Measurements from ENCODE around the gene LRRC34.

LRRC34 gene

DNA sequence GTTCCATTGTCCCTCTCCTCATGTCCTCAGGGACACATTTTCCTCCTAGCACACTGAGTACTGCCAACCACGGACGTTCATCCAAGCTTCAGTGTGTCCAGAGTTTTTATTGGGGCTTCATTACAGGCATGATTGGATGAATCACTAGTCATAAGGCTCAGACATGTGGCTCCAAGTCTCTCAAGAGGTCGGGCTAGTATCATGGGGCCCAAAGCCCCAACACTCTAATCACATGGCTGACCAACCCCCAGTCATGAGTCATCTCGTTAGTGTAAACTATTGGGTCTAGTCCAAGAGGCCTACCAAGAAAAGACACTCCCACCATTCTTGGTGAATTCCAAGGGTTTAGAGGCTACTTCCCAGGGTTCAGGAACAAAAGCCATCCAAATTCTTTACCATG lies 52.2 kb downstream of the LRRC34 start:
- no peak for DNase-seq

DNA sequence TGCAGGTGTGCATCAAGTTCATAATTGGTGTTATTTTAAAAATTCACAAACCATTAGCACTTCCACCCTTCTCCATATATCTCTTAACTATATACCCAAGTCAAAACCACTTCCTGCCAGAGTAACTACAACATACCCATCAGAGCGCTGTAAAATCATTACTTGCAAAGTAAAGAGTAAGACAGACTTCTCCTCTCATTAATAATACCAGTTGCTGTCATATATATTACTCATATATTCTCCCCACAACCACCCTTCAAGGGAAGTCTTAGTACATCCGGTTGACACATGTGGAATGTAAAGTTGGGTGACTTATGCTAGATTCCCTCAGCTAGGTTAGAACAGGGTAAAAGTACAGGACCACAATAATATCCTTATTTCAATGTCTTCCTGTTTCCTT lies 53.4 kb downstream of the LRRC34 start:
- DNase-seq, result no peak

DNA sequence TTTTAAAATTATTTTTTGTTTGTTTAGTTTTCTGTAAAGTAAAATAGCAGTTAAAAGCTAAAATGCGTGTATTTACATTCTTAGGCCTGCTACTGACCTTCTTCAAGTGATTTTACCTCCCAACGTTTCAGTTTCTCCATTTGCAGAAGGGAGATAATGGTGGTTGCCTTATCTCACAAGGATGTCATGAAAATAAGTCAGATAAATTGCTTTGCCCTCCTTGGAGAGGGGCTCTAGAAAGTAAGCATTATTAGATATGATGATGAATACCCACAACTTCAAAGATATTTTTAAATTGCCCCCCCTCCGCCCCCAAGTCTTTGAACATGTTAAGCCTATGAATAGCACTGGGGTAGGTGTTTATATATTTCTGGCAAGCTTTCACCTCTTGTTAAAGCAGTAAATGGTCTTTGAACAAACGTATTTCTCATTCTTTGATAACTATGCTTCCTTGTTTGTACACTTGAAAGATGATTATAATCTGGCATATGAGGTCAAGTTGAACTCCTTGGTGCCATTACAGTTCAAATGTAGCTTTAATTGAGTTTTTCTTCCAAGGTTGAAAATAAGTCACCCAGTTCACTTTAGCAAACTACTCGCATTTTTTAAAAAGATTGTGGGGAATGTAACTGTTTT lies 54.2 kb downstream of the LRRC34 start:
- DNase-seq, result no peak

DNA sequence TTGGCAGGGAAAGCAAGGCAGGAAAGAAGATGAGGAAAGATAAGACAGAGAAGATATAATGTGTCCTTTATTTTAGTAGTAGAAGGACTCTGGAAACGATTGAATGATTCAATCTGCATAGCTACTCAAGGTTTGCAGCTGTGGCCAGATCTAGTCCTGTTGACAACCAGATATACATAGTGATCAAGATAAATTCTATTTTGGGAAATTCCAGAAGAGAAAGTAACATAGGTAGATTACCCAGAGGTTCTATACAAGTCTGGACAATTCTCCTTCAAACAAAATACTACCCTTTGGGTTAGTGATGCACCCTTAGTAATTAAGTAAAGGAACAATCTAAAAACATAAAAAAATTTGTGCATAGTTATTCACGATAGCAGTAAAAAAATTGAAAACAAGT lies 57.2 kb downstream of the LRRC34 start:
- no peak for DNase-seq

DNA sequence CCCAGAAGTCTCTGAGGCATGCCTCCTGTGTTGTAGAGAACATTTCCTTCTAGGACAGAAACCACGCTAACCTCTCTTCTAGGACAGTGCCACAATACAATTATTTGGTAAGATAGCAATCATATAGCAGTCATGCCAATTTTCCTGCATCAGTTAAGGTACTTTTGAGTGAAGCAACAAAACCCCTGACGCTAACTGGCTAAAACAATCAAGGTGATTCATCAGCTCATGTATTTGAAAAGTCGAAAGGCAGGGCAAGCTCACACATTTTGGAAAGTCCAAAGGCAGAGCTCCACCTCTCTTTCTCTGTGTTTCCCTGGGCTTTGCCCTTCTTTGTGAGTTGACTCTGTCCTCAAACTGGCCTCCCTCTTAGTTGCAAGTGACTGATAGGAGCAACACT lies 58.0 kb downstream of the LRRC34 start:
- DNase-seq, result no peak

DNA sequence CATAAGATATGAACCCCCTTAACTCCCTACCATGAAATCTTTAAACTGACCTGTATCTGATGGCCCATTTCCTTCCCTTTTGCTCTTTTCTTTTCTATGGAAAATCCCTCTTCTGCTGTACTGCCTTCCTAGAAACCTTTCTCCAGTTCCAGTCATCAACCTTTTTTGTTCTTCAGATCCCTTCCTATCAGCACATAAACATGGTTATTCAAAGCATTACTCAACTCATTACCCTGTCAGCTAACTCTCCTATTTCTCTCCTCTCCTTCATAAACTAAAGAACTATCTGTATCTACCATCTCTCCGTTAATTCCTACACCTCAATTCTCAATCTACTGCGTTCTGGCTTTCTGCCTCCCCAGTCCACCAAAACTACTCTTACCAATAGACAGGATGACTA lies 60.8 kb downstream of the LRRC34 start:
- no peak for DNase-seq

DNA sequence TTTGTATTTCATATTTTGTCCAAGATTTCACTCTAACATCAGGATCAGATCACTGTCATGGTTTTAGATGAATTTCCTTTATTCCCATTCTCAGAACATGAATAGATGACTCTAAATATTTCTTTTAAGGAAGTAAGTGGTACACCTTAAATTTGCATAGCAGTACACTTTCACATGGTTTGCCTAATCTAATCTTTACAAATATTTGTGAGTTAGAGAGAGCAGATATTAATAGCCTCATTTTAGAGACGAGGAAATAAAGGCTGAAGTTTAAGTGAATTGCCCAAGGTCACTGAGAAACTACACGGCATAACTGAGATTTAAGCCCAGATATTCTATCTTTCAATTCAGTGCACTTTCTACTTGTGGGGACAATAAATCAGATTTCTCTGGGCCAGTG lies 62.0 kb downstream of the LRRC34 start:
- DNase-seq, result no peak

DNA sequence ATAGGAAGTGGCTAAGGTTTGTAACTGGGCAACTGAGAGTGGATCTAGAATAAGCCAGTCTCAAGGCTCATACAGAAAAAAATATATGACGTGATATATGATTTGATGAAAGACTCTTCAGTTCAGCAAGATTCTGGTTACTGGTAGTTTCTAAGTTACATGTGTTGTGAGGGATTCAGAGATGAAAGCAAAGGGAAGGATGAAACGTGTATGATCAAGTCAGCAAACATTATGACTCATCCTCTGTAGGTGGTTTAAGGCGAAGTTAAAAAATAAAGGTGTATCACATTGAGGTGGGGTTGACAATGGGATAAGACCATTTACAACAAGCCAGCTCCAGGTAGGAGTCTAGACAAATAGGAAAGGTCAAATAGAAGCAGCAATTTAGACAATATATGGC lies 64.0 kb downstream of the LRRC34 start:
- no peak for DNase-seq

DNA sequence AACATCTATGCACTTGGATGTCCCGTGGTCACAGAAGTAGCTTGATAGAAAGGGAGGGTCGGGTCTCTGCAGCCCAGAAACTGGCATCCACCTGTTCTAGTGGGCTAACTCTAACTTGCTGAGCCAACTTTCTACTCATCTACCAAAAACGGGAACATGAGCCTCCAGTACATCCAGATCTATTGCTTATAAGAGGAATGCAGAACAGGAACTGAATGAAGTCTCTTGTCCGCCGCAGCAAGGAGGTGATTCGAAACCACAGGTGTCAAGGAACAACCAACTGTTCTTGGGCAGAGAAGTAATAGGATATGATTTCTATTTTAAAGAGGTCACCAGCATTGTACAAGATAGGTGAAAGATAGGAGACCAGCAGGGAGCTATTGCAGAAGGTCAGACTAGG lies 65.8 kb downstream of the LRRC34 start:
- DNase-seq, result no peak

DNA sequence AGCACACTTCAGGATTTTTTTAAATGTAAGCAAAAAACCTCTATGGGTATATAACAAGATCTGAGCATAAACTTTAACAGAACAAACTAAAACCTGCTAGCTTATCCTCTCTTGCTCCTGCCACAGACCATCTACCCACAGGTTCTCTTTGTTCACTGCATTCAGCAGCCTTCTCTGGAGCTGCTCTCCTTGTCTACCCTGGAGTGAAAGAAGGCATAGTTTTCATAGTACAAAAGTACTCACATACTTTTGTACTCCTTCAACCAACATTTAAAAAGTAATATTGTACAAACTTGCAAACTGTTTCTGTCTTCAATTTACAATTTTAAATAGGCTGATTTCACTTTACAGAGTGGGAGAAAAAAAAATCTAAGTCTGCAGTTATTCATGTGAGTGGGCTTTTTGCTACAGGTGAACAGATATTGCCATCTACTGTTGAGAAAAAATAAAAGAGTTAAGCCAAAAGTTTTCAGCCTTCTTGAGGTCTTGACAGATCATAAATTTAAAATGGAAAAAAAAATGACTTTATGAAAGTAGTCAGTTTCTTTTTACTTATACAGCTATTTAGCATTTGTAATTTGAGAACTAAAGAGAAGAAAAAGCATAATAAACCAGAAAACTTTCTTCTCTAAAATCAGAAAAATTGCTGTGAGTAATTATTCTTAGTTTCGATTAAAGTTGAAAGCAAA lies 68.2 kb downstream of the LRRC34 start:
- DNase-seq, result no peak
